Uterus (tissue), 4 donors: Measurements from ENCODE around the gene INPP5A. TPM values are rescaled to one million over a fixed set of nuclear protein-coding genes. Genes with fewer than 3 reads are reported as not detected.

Experiments used
- DNase-seq, 2 donors: peaks; one replicate each; pipeline ENCODE4 v3.0.0-alpha.2; 2019 to 2020
- H3K27ac ChIP-seq, 2 donors: fragments of 200-600 bp; sonication (generic); 1 replicate in 1 of 2; 2 replicates in 1 of 2; pipeline ENCODE4 v1.5.1; 2016 to 2018
- H3K27me3 ChIP-seq, 2 donors: fragments of 200-600 bp; sonication (generic); one replicate each; pipeline ENCODE4 v1.5.1; 2018 to 2019; ENCODE audit warnings: control low read depth in 1 of 2
- H3K36me3 ChIP-seq, 2 donors: fragments of 200-600 bp; sonication (generic); one replicate each; pipeline ENCODE4 v1.5.1; 2019; ENCODE audit warnings: control low read depth in 1 of 2
- H3K4me1 ChIP-seq, 2 donors: fragments of 200-600 bp; sonication (generic); one replicate each; pipeline ENCODE4 v1.5.1; 2018 to 2019; ENCODE audit warnings: control low read depth in 1 of 2
- H3K4me3 ChIP-seq, 2 donors: fragments of 200-600 bp; sonication (generic); 1 replicate in 1 of 2; 2 replicates in 1 of 2; pipeline ENCODE4 v1.5.1; 2018 to 2019; ENCODE audit warnings: mild to moderate bottlenecking in 1 of 2
- H3K9me3 ChIP-seq, 2 donors: fragments of 200-600 bp; sonication (generic); one replicate each; pipeline ENCODE4 v1.5.1; 2019; ENCODE audit warnings: control low read depth in 1 of 2
- CTCF ChIP-seq, 4 experiments: fragments of 200-600 bp in 2 of 4; fragments of 450-650 bp in 2 of 4; sonication (generic) in 2 of 4; IDR thresholded peaks; one replicate each; pipeline ENCODE4 v1.5.1; 2016 to 2019; ENCODE audit warnings: antibody characterized with exemption in 4 of 4, mild to moderate bottlenecking in 2 of 4, moderate library complexity in 1 of 4
- POLR2A ChIP-seq, 2 donors: fragments of 450-650 bp; IDR thresholded peaks; one replicate each; pipeline ENCODE4 v1.6.1; 2016; ENCODE audit warnings: antibody characterized with exemption in 2 of 2, mild to moderate bottlenecking in 1 of 2, moderate library complexity in 1 of 2
- intact Hi-C: fragments of 100-400 bp; cut with DNase I; formaldehyde crosslinking; loops from one replicate; pipeline ENCODE4 v1.15.1; 2023; ENCODE audit warnings: low total_unique reads
- total RNA-seq, 4 donors: library from RNA; depleted of rRNA in 3 of 4; stranded (reverse); fragments of >200 nt in 3 of 4; gene quantifications; one replicate each; pipeline versions ENCODE4 v1.1.0 to v1.2.4, GENCODE V29; 2014 to 2023
- donor health status: DM: yes; HTN: yes; CAD: no.

Gene INPP5A
- total RNA-seq, 4 donors from 2014 or later = 22.5 to 160 (median 93.2) TPM

- Histone ChIP-seq H3K27ac (no peak overlapping the region), H3K36me3 (no peaks in the 10 kb centered on the region), H3K4me1 (peaks cover 0 to 3% of the 10 kb centered on the region in 2 donors), H3K4me3 (no peak overlapping the region), H3K9me3 (no peaks in the 10 kb centered on the region), H3K27me3 (no peaks in the 10 kb centered on the region)
- DNase-seq = peak in 1 of 2 donors; percentile 14
- intact Hi-C loops = loop anchor here (10.0 kb wide), 1 partner anchor 260 kb away; no protein-coding TSS in a partner anchor
- no peak for TF ChIP-seq POLR2A (IDR thresholded peaks at IDR 0.05)
- TF ChIP-seq CTCF (IDR thresholded peaks at IDR 0.05) = no peak
Measured at GRCh38 chr10:132645247-132645530, 107.6 kb downstream of the INPP5A start.

- peaks cover 0 to 3% of the 10 kb centered on the region in 2 donors for H3K4me1 ChIP-seq
- no peaks in the 10 kb centered on the region for H3K36me3 ChIP-seq
- peak in 1 of 2 donors; percentile 11 for DNase-seq
- H3K9me3 ChIP-seq = no peaks in the 10 kb centered on the region
- H3K27me3 ChIP-seq = no peaks in the 10 kb centered on the region
- intact Hi-C loops = loop anchor here (10.0 kb wide), 1 partner anchor 261 kb away; no protein-coding TSS in a partner anchor
- H3K4me3 ChIP-seq = no peak overlapping the region
- H3K27ac ChIP-seq = no peak overlapping the region
- no peak for TF ChIP-seq POLR2A (IDR thresholded peaks at IDR 0.05)
- TF ChIP-seq CTCF (IDR thresholded peaks at IDR 0.05) = no peak
Measured at GRCh38 chr10:132645630-132646442, 108.2 kb downstream of the INPP5A start.

- Histone ChIP-seq H3K27me3 (no peaks in the 10 kb centered on the region), H3K9me3 (no peaks in the 10 kb centered on the region), H3K4me1 (peaks cover 0 to 3% of the 10 kb centered on the region in 2 donors), H3K27ac (no peak overlapping the region), H3K4me3 (no peak overlapping the region), H3K36me3 (no peaks in the 10 kb centered on the region)
- peak in 1 of 2 donors; percentile 11 for DNase-seq
- intact Hi-C loops = loop anchor here (10.0 kb wide), 1 partner anchor 262 kb away; no protein-coding TSS in a partner anchor
- TF ChIP-seq CTCF (IDR thresholded peaks at IDR 0.05) = no peak
- no peak for TF ChIP-seq POLR2A (IDR thresholded peaks at IDR 0.05)
Measured at GRCh38 chr10:132646443-132647097, 109.0 kb downstream of the INPP5A start.

- no peak for DNase-seq
- intact Hi-C loops = loop anchor here (10.0 kb wide), 1 partner anchor 263 kb away; no protein-coding TSS in a partner anchor
- H3K27ac ChIP-seq = no peak overlapping the region
- H3K36me3 ChIP-seq = no peaks in the 10 kb centered on the region
- H3K4me1 ChIP-seq = peaks cover 0 to 3% of the 10 kb centered on the region in 2 donors
- no peaks in the 10 kb centered on the region for H3K27me3 ChIP-seq
- no peaks in the 10 kb centered on the region for H3K9me3 ChIP-seq
- no peak overlapping the region for H3K4me3 ChIP-seq
- no peak for TF ChIP-seq POLR2A (IDR thresholded peaks at IDR 0.05)
- TF ChIP-seq CTCF (IDR thresholded peaks at IDR 0.05) = no peak
Measured at GRCh38 chr10:132647424-132647823, 109.8 kb downstream of the INPP5A start.
